IPS-18a (cell line): ENCODE measurements around the gene TNNI3K.
"Not testable (repeated sequence)": the region's sequence is repeated elsewhere in the genome, so short reads cannot be mapped to it uniquely, and the experiment has no call there.

Experiments
- H3K27ac ChIP-seq: one replicate; pipeline ENCODE4 v1.5.1; 2013; ENCODE audit warnings: low read length
- H3K27me3 ChIP-seq: one replicate; pipeline ENCODE4 v1.6.1; 2013; ENCODE audit warnings: mild to moderate bottlenecking, low read length; ENCODE audit not compliant: control insufficient read depth, insufficient read depth
- H3K36me3 ChIP-seq: one replicate; pipeline ENCODE4 v1.6.1; 2013; ENCODE audit warnings: low read depth, low read length; ENCODE audit not compliant: control insufficient read depth
- H3K4me1 ChIP-seq: one replicate; pipeline ENCODE4 v1.6.1; 2013; ENCODE audit warnings: low read depth, low read length; ENCODE audit not compliant: control insufficient read depth
- H3K4me3 ChIP-seq: one replicate; pipeline ENCODE4 v1.5.1; 2013; ENCODE audit warnings: low read length
- H3K9ac ChIP-seq: one replicate; pipeline ENCODE4 v1.6.1; 2013; ENCODE audit warnings: mild to moderate bottlenecking, low read length, moderate library complexity
- H3K9me3 ChIP-seq: one replicate; pipeline ENCODE4 v1.6.1; 2013; ENCODE audit warnings: low read depth, low read length; ENCODE audit not compliant: control insufficient read depth

Gene TNNI3K

DNA sequence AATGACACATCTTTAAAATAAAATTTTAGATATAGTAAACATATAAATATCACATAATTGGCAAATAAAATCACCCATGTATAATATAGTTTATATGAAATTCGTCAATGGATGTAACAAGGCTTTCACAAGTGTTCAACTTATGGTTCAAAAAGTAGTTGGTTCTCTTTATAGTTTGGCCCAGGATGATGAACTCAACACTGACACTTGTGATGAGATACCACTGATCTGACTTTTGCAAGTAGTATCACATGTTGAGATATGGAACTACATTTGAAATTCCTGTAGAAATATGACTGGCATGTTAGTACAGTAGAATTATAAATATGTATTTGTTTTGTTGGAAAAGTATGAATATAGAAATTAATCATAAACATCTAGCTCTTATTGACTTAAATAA lies 1.8 kb downstream of the TNNI3K start:
- no peaks in the 10 kb centered on the region for H3K27me3 ChIP-seq
- H3K36me3 ChIP-seq, result no peaks in the 10 kb centered on the region
- H3K4me1 ChIP-seq, result no peaks in the 10 kb centered on the region
- no peak overlapping the region for H3K9ac ChIP-seq
- no peak overlapping the region for H3K4me3 ChIP-seq
- H3K9me3 ChIP-seq, result no peaks in the 10 kb centered on the region
- no peak overlapping the region for H3K27ac ChIP-seq

- Histone ChIP-seq H3K4me1 (no peaks in the 10 kb centered on the region), H3K27me3 (no peaks in the 10 kb centered on the region), H3K9me3 (no peaks in the 10 kb centered on the region), H3K4me3 (no peak overlapping the region), H3K36me3 (no peaks in the 10 kb centered on the region), H3K27ac (no peak overlapping the region), H3K9ac (no peak overlapping the region)
Observed at GRCh38 chr1:74237787-74238186, 2.6 kb downstream of the TNNI3K start.

DNA sequence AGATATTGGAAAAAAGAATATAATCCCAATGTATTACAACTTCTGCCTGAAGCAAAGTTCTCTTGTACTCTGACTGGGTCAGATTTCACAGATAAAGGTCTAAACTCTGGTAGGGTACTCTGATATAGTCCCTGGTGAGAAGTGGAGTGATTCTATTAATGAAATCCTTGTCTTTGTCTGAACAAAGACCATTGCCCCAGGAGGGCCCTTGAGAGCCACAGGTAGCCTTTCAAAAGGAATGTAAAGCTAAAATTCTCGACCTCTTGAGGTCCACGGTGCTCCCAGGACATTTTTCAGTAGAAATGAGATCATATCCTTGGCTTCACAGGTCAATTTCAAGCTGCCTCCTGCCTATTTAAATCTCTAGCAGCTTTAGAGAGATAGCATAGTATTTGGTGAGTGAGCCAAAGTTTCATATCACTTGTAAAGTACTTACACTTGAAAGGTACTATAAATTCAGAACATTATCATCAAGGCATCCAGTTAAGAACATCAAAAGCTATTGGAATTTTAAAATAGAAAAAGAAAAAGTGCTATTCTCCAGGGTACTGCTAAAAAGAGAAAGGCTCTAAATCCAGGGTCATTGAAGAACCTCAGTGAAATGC lies 10.1 kb downstream of the TNNI3K start:
- Histone ChIP-seq H3K4me1 (peaks cover 26% of the 10 kb centered on the region), H3K27me3 (peaks cover 26% of the 10 kb centered on the region), H3K27ac (no peak overlapping the region), H3K9me3 (peaks cover 6% of the 10 kb centered on the region), H3K9ac (no peak overlapping the region), H3K36me3 (no peaks in the 10 kb centered on the region), H3K4me3 (peak overlapping the region; percentile 23)

DNA sequence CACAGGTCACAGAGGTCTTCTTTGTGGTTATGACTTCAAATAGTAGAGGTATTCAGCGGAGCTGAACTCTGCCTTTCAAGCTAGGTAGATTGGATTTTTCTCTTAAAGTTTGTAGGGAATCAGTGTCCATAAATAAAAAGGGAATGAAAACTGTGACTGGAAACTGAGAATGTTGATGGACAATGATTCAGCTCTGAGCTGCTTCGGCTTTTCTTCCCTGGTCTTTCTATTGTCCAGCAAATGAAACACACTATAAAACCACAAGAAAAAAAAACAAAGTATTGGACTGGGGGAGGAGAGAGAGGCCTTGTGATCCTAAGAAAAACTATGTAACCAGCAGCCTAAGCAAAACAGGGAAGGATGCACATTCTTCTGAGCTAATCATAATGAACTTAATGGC lies 11.1 kb downstream of the TNNI3K start:
- H3K27me3 ChIP-seq, result peaks cover 26% of the 10 kb centered on the region
- H3K4me1 ChIP-seq, result peaks cover 26% of the 10 kb centered on the region
- no peak overlapping the region for H3K27ac ChIP-seq
- no peak overlapping the region for H3K4me3 ChIP-seq
- peaks cover 6% of the 10 kb centered on the region for H3K9me3 ChIP-seq
- no peak overlapping the region for H3K9ac ChIP-seq
- no peaks in the 10 kb centered on the region for H3K36me3 ChIP-seq

- no peak overlapping the region for H3K4me3 ChIP-seq
- H3K9ac ChIP-seq, result no peak overlapping the region
- no peak overlapping the region for H3K27ac ChIP-seq
- H3K9me3 ChIP-seq, result peaks cover 6% of the 10 kb centered on the region
- H3K36me3 ChIP-seq, result no peaks in the 10 kb centered on the region
- H3K27me3 ChIP-seq, result peaks cover 26% of the 10 kb centered on the region
- H3K4me1 ChIP-seq, result peaks cover 26% of the 10 kb centered on the region
Observed at GRCh38 chr1:74247881-74248528, 12.8 kb downstream of the TNNI3K start.

GRCh38 chr1:74253243-74253824 lies 18.1 kb downstream of the TNNI3K start:
- H3K27ac ChIP-seq, H3K27me3 ChIP-seq, H3K36me3 ChIP-seq, H3K9me3 ChIP-seq, H3K9ac ChIP-seq, H3K4me3 ChIP-seq, H3K4me1 ChIP-seq: not testable (repeated sequence)

- no peak overlapping the region for H3K27ac ChIP-seq
- no peaks in the 10 kb centered on the region for H3K36me3 ChIP-seq
- H3K9ac ChIP-seq, result no peak overlapping the region
- H3K4me1 ChIP-seq, result no peaks in the 10 kb centered on the region
- no peak overlapping the region for H3K4me3 ChIP-seq
- H3K27me3 ChIP-seq, result no peaks in the 10 kb centered on the region
- no peaks in the 10 kb centered on the region for H3K9me3 ChIP-seq
Observed at GRCh38 chr1:74266001-74266400, 30.8 kb downstream of the TNNI3K start.

DNA sequence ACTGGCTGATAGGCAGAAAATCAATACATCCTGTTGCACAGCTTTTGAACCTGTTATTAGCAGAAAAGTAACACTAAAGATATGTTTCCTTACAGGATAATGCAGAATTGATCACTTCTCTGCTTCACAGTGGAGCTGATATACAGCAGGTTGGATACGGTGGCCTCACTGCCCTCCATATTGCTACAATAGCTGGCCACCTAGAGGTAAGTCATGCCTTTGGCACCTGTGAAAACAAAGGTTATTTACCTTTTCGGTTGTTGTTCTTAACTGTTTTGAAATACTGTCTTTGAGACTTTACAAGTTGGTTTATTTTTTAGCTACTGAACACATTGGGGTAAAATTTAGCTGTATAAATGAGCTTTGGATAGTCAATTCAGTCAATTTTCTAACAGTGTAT lies 36.3 kb downstream of the TNNI3K start:
- H3K4me3 ChIP-seq, result no peak overlapping the region
- H3K36me3 ChIP-seq, result no peaks in the 10 kb centered on the region
- no peaks in the 10 kb centered on the region for H3K9me3 ChIP-seq
- H3K27me3 ChIP-seq, result no peaks in the 10 kb centered on the region
- H3K9ac ChIP-seq, result no peak overlapping the region
- H3K4me1 ChIP-seq, result no peaks in the 10 kb centered on the region
- H3K27ac ChIP-seq, result no peak overlapping the region

- no peak overlapping the region for H3K27ac ChIP-seq
- H3K9me3 ChIP-seq, result no peaks in the 10 kb centered on the region
- H3K4me1 ChIP-seq, result no peaks in the 10 kb centered on the region
- H3K36me3 ChIP-seq, result no peaks in the 10 kb centered on the region
- no peak overlapping the region for H3K9ac ChIP-seq
- H3K27me3 ChIP-seq, result no peaks in the 10 kb centered on the region
- no peak overlapping the region for H3K4me3 ChIP-seq
Observed at GRCh38 chr1:74280642-74281396, 45.6 kb downstream of the TNNI3K start.

- Histone ChIP-seq H3K36me3 (no peaks in the 10 kb centered on the region), H3K4me3 (no peak overlapping the region)
Observed at GRCh38 chr1:74286414-74286813, 51.2 kb downstream of the TNNI3K start.

GRCh38 chr1:74314438-74314837 lies 79.3 kb downstream of the TNNI3K start:
- H3K27ac ChIP-seq, result no peak overlapping the region
- H3K4me3 ChIP-seq, result no peak overlapping the region
- H3K9me3 ChIP-seq, result no peaks in the 10 kb centered on the region
- no peaks in the 10 kb centered on the region for H3K27me3 ChIP-seq
- H3K4me1 ChIP-seq, result peaks cover 4% of the 10 kb centered on the region
- H3K36me3 ChIP-seq, result no peaks in the 10 kb centered on the region
- no peak overlapping the region for H3K9ac ChIP-seq

More at GRCh38 chr1:74286414-74286813, 51.2 kb downstream of the TNNI3K start:
- Histone ChIP-seq H3K27ac (no peak overlapping the region), H3K27me3 (no peaks in the 10 kb centered on the region), H3K9me3 (no peaks in the 10 kb centered on the region), H3K9ac (no peak overlapping the region), H3K4me1 (no peaks in the 10 kb centered on the region)
